GM10266 (cell line): Measurements from ENCODE around the gene GBP5.
"Not testable (repeated sequence)": the region's sequence is repeated elsewhere in the genome, so short reads cannot be mapped to it uniquely, and the experiment has no call there.

ENCODE experiments used
- DNase-seq: peaks from one replicate; pipeline ENCODE4 v3.0.0; 2012; ENCODE audit errors: extremely low spot score
- TF ChIP-seq, protein P1 (sequence below): IDR thresholded peaks from 2 replicates; pipeline ENCODE4 v1.5.1; 2012; ENCODE audit warnings: mild to moderate bottlenecking, low read depth; ENCODE audit not compliant: control insufficient read depth, insufficient read depth; ENCODE audit errors: missing control alignments

The GBP5 gene

DNA sequence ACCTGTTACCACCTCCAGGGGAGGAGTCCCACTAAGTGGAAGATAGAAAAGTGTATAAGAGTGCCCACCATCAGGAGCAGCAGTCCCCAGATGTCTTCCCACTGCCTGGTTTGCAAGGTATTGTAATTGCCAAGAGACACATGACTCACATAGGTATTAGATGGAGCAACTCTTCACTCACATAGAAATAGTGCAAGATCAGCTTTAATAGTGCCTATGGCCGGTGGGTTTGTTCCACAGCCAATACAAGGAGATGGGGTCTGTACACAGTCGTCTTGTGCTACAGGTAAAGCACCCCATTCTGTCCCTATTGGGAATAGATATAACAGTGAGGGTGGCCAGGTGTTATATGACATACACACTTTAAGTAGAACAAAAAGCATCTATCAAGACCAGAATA lies 18.6 kb upstream of the GBP5 start:
- TF ChIP-seq, protein P1, sequence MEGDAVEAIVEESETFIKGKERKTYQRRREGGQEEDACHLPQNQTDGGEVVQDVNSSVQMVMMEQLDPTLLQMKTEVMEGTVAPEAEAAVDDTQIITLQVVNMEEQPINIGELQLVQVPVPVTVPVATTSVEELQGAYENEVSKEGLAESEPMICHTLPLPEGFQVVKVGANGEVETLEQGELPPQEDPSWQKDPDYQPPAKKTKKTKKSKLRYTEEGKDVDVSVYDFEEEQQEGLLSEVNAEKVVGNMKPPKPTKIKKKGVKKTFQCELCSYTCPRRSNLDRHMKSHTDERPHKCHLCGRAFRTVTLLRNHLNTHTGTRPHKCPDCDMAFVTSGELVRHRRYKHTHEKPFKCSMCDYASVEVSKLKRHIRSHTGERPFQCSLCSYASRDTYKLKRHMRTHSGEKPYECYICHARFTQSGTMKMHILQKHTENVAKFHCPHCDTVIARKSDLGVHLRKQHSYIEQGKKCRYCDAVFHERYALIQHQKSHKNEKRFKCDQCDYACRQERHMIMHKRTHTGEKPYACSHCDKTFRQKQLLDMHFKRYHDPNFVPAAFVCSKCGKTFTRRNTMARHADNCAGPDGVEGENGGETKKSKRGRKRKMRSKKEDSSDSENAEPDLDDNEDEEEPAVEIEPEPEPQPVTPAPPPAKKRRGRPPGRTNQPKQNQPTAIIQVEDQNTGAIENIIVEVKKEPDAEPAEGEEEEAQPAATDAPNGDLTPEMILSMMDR: no peak

DNA sequence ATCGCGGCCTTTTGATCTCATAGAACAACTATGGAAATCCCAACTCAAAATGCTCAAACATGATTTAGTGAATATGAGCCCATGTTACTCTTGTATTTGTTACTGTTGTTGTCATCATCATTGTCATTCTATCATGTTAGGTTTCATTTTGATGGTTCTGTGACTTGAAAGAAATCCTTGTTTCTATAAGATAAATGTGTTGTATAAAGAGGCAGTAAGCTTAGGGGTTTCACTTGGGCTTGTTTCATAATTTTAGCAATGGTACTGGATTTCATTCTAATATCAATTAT lies 15.3 kb upstream of the GBP5 start:
- DNase-seq: no peak
- TF ChIP-seq, protein P1: no peak

More for the DNA sequence above, 18.6 kb upstream of the GBP5 start:
- DNase-seq: no peak

DNA sequence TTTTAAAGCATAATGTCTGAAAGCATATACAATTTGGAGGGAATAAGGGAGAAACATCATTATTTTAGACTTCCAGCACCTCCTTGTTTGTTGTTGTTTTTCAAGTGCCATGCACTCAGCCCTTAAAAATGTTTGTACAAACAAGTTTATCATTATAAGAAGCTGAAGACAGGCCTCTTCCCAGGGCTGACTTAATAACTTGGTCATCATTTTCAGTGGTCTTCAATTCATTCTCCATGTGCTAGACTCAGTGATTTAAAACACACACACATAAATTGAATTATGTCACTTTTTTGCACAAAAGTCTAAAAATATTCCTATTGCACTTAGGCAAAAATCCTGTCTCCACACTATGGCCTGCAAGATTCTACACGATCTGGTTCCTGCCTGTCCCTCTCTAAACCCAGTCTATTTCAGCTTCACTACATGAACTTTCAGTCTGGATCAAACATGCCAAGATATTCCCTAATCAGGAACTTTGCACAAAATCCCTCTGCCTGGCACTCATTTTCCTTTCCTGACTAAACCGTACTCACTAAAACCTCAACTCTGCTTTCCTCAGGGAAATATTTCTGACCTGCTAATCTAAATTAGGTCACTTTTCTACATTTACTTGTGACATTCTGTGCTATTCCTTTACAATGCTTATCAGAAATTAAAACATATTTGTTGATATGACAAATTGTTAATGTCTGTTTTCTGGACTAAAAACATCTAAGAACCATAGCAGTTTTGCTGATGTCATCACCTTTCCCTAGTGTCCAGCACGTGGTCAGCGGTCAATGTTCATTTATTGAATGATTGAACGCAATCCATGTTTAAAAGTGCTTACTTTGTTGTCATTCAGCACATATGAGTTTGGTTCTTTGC lies 14.8 kb upstream of the GBP5 start:
- TF ChIP-seq, protein P1: no peak
- no peak for DNase-seq

DNA sequence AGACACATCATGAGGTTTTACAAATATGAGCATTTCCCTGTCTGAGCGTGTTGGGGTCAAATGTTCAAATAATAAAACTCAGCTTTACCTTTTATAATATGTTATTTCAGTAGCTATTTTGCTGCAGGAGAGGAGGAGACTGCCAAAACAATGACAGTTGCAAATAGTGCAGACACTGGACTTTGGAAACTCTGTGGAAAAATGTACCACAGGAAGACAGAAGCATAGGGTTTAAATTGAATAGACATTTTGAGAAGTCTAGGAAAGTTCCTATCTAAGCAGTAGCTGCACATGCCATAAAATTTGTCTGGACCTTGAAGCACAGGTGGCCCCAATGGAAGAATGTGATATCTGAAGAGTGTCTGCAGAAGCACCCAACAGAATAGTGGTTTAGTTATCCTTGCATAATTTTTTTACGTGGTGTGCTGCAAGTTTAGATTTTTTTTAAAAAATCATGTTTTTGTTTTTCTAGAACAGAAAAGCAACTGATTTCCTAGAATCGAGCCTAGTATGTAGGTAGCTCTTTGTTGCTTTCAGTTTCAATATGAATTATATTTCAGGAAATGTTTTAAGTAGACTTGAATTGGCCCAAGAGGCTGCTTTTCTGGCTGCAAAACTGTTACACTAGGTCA lies 14.0 kb upstream of the GBP5 start:
- TF ChIP-seq, protein P1: no peak
- DNase-seq: peak; percentile 32

DNA sequence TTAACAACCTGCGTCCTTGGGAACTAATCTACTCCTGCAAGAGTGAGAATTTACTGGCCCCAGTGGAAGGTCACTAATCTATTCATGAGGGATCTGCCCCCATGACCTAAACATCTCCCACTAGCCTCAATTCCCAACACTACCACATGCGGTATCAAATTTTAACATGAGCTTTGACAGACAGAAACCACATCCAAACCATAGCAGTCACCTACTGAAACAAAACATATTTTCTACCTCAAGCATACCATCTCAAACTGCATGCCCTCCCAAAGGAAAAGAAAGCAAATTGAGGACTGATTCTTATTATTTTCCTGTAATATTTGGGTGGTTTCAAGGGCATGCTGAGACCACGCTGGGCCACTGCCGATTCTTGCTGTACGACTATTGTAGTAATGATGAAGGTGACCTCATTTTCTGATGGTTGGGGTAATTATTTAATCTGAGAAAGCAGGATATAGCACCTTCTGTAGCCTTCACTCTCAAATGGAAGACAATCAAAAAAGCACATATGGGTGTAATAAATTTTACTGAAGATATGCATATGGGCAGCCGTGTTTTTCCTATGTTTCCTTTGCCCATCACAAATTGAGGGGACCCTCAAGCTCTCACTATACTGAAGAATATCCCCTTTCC lies 13.2 kb upstream of the GBP5 start:
- DNase-seq: no peak
- TF ChIP-seq, protein P1: no peak

DNA sequence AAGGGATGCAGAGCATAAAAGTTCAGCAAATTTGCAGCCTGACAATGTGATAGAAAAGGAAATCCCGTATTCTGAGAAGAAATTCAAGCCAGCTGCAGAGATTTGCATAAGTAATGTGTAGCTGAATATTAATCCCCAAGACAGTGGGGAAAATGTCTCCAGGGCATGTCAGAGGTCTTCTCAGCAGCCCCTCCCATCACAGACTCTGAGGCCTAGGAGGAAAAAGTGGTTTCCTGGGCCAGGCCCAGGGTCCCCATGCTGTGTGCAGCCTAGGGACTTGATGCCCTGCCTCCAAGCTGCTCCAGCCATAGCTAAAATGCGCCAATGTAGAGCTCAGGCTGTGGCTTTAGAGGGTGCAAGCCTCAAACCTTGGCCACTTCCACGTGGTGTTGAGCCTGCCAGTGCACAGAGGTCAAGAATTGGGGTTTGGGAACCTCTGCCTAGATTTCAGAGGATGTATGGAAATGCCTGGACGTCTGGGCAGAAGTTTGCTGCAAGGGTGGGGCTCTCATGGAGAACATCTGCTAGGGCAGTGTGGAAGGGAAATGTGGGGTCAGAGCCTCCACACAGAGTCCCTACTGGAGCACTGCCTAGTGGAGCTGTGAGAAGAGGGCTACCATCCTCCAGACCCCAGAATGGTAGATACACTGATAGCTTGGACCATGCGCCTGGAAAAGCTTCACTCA lies 11.6 kb upstream of the GBP5 start:
- DNase-seq: not testable (repeated sequence)

DNA sequence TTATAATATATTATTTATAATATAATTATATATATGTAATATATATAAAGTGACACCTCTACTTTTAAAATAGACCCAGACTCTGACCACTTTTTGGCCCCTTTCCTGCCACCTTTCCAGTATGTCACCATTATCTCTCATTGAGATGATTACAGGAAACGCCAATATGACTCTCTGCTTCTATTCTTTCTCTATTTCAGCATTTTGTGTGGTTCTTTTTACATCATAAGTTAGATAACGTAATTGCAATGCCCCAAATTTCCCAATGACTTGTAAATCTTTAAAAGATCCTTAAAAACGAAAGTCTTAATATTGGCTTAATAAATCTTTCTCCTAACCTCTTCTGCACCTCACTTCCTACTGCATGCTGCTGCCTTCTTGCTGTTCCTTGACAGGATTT lies 8.1 kb upstream of the GBP5 start:
- TF ChIP-seq, protein P1: no peak
- no peak for DNase-seq
